ENCODE results near the gene GNB4.

The GNB4 gene

GRCh38 chr3:179460260-179460659 is 9.0 kb upstream of the GNB4 start:
- no peak overlapping the region for H3K4me3 ChIP-seq (ENCODE audit: low read length)
- DNase-seq (ENCODE audit: low read depth) = no peak
- no peak overlapping the region for H3K9ac ChIP-seq (ENCODE audit: low read length)

GRCh38 chr3:179455954-179456353 is 4.7 kb upstream of the GNB4 start:
- Histone ChIP-seq H3K36me3 (ENCODE audit: control insufficient read depth, insufficient read depth, low read length, severe bottlenecking) (no peaks in the 10 kb centered on the region), H3K27me3 (replicated peaks; ENCODE audit: control insufficient read depth, insufficient read depth, low read length) (no peaks in the 10 kb centered on the region), H3K9ac (ENCODE audit: low read length) (no peak overlapping the region), H3K4me3 (ENCODE audit: low read length) (no peak overlapping the region), H3K4me1 (ENCODE audit: control insufficient read depth, insufficient read depth, low read length) (no peaks in the 10 kb centered on the region), H3K9me3 (ENCODE audit: control insufficient read depth, low read length) (no peaks in the 10 kb centered on the region)
- DNase-seq (ENCODE audit: low read depth) = no peak

More at GRCh38 chr3:179460260-179460659, 9.0 kb upstream of the GNB4 start:
- H3K9me3 ChIP-seq (ENCODE audit: control insufficient read depth, low read length) = no peaks in the 10 kb centered on the region
- peaks cover 3% of the 10 kb centered on the region for H3K4me1 ChIP-seq (ENCODE audit: control insufficient read depth, insufficient read depth, low read length)
- H3K27me3 ChIP-seq (replicated peaks; ENCODE audit: control insufficient read depth, insufficient read depth, low read length) = no peaks in the 10 kb centered on the region
- no peaks in the 10 kb centered on the region for H3K36me3 ChIP-seq (ENCODE audit: control insufficient read depth, insufficient read depth, low read length, severe bottlenecking)

DNA sequence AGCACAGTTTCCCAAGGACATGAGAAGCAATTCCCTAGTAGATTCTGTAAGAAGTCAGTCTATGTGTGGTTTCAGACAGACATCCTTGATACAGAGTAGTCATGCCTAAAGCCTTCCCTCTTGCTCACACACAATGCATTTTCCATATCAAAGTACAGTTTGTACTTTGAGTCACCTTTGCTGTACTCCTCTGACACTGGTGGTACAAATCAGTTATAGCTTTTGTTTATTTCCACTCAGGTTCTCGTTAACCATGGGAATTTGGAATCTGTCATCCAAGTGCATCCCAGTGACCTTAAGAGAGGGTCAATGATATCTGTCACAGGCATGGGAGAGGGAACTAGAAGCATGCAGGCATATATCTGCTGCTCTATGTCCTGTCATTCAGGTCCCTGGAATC is 3.6 kb upstream of the GNB4 start:
- Histone ChIP-seq H3K9ac (ENCODE audit: low read length) (no peak overlapping the region), H3K9me3 (ENCODE audit: control insufficient read depth, low read length) (no peaks in the 10 kb centered on the region), H3K36me3 (ENCODE audit: control insufficient read depth, insufficient read depth, low read length, severe bottlenecking) (no peaks in the 10 kb centered on the region), H3K4me1 (ENCODE audit: control insufficient read depth, insufficient read depth, low read length) (no peaks in the 10 kb centered on the region), H3K4me3 (ENCODE audit: low read length) (no peak overlapping the region), H3K27me3 (replicated peaks; ENCODE audit: control insufficient read depth, insufficient read depth, low read length) (no peaks in the 10 kb centered on the region)
- DNase-seq (ENCODE audit: low read depth) = peak; percentile 20

GRCh38 chr3:179453967-179454366 is 2.7 kb upstream of the GNB4 start:
- no peak overlapping the region for H3K9ac ChIP-seq (ENCODE audit: low read length)
- no peaks in the 10 kb centered on the region for H3K27me3 ChIP-seq (replicated peaks; ENCODE audit: control insufficient read depth, insufficient read depth, low read length)
- peaks cover 8% of the 10 kb centered on the region for H3K4me1 ChIP-seq (ENCODE audit: control insufficient read depth, insufficient read depth, low read length)
- no peak for DNase-seq (ENCODE audit: low read depth)
- H3K9me3 ChIP-seq (ENCODE audit: control insufficient read depth, low read length) = no peaks in the 10 kb centered on the region
- no peak overlapping the region for H3K4me3 ChIP-seq (ENCODE audit: low read length)
- no peaks in the 10 kb centered on the region for H3K36me3 ChIP-seq (ENCODE audit: control insufficient read depth, insufficient read depth, low read length, severe bottlenecking)

- no peak overlapping the region for H3K9ac ChIP-seq (ENCODE audit: low read length)
- no peaks in the 10 kb centered on the region for H3K9me3 ChIP-seq (ENCODE audit: control insufficient read depth, low read length)
- no peaks in the 10 kb centered on the region for H3K36me3 ChIP-seq (ENCODE audit: control insufficient read depth, insufficient read depth, low read length, severe bottlenecking)
- no peaks in the 10 kb centered on the region for H3K27me3 ChIP-seq (replicated peaks; ENCODE audit: control insufficient read depth, insufficient read depth, low read length)
- H3K4me1 ChIP-seq (ENCODE audit: control insufficient read depth, insufficient read depth, low read length) = peaks cover 18% of the 10 kb centered on the region
- H3K4me3 ChIP-seq (ENCODE audit: low read length) = no peak overlapping the region
- DNase-seq (ENCODE audit: low read depth) = no peak
Observed at GRCh38 chr3:179452872-179453271, 1.6 kb upstream of the GNB4 start.

- Histone ChIP-seq H3K9ac (ENCODE audit: low read length) (peak overlapping the region; percentile 94), H3K4me3 (ENCODE audit: low read length) (peak overlapping the region; percentile 93), H3K27me3 (replicated peaks; ENCODE audit: control insufficient read depth, insufficient read depth, low read length) (no peaks in the 10 kb centered on the region), H3K9me3 (ENCODE audit: control insufficient read depth, low read length) (no peaks in the 10 kb centered on the region), H3K36me3 (ENCODE audit: control insufficient read depth, insufficient read depth, low read length, severe bottlenecking) (no peaks in the 10 kb centered on the region), H3K4me1 (ENCODE audit: control insufficient read depth, insufficient read depth, low read length) (peaks cover 24% of the 10 kb centered on the region)
- peak; percentile 84 for DNase-seq (ENCODE audit: low read depth)
Observed at GRCh38 chr3:179452176-179452564, 900 bp upstream of the GNB4 start.

- Histone ChIP-seq H3K4me1 (ENCODE audit: control insufficient read depth, insufficient read depth, low read length) (peaks cover 24% of the 10 kb centered on the region), H3K9ac (ENCODE audit: low read length) (peak overlapping the region; percentile 94), H3K36me3 (ENCODE audit: control insufficient read depth, insufficient read depth, low read length, severe bottlenecking) (no peaks in the 10 kb centered on the region), H3K27me3 (replicated peaks; ENCODE audit: control insufficient read depth, insufficient read depth, low read length) (no peaks in the 10 kb centered on the region), H3K9me3 (ENCODE audit: control insufficient read depth, low read length) (no peaks in the 10 kb centered on the region), H3K4me3 (ENCODE audit: low read length) (peak overlapping the region; percentile 93)
- DNase-seq (ENCODE audit: low read depth) = no peak
Observed at GRCh38 chr3:179450901-179451264, 387 bp downstream of the GNB4 start.

DNA sequence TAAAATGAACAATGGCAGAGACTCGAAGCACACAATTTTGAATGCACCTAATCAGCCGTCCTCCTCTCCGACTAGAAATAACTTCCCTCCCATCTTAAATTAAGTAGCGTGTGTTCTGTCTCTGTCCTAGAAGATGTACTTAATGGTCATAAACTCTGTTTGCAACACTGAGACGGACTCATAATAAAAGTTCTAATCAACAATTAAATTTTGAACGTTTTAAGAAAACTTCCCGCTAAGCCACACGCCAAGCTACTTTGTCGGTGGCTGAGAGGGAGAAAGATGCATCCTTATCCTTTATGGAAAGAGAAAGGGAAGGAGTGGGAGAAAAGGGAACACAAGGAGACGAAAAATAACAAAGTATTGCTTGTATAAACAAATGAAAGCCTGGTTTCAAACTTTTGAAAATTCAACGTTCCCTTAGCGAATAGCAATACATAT is 989 bp downstream of the GNB4 start:
- Histone ChIP-seq H3K36me3 (ENCODE audit: control insufficient read depth, insufficient read depth, low read length, severe bottlenecking) (no peaks in the 10 kb centered on the region), H3K4me3 (ENCODE audit: low read length) (peak overlapping the region; percentile 93), H3K27me3 (replicated peaks; ENCODE audit: control insufficient read depth, insufficient read depth, low read length) (no peaks in the 10 kb centered on the region), H3K9me3 (ENCODE audit: control insufficient read depth, low read length) (no peaks in the 10 kb centered on the region), H3K4me1 (ENCODE audit: control insufficient read depth, insufficient read depth, low read length) (peaks cover 24% of the 10 kb centered on the region), H3K9ac (ENCODE audit: low read length) (peak overlapping the region; percentile 94)
- peak; percentile 49 for DNase-seq (ENCODE audit: low read depth)

- Histone ChIP-seq H3K9ac (ENCODE audit: low read length) (peak overlapping the region; percentile 94), H3K27me3 (replicated peaks; ENCODE audit: control insufficient read depth, insufficient read depth, low read length) (no peaks in the 10 kb centered on the region), H3K9me3 (ENCODE audit: control insufficient read depth, low read length) (no peaks in the 10 kb centered on the region), H3K36me3 (ENCODE audit: control insufficient read depth, insufficient read depth, low read length, severe bottlenecking) (no peaks in the 10 kb centered on the region), H3K4me3 (ENCODE audit: low read length) (peak overlapping the region; percentile 93), H3K4me1 (ENCODE audit: control insufficient read depth, insufficient read depth, low read length) (peaks cover 24% of the 10 kb centered on the region)
- DNase-seq (ENCODE audit: low read depth) = peak; percentile 60
Observed at GRCh38 chr3:179449636-179450035, 1.6 kb downstream of the GNB4 start.

DNA sequence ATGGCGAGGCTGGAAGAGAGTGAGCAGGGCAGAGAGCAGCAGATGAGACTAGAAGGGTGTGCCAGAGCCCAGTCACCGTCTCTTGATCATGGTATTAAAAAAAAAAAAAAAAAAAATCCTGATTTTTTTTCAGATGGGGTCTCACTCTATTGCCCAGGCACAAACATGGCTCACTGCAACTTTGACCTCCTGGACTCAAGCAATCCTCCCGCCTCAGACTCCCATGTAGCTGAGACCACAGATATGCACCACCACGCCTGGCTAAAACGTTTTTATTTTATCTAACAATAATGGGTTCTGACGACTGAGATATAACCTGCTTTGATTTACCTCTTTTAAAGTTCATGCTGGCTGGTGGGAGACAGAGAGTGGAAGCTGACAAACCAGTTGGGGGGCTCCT is 4.0 kb downstream of the GNB4 start:
- H3K4me3 ChIP-seq (ENCODE audit: low read length) = no peak overlapping the region
- no peak overlapping the region for H3K9ac ChIP-seq (ENCODE audit: low read length)
- no peaks in the 10 kb centered on the region for H3K9me3 ChIP-seq (ENCODE audit: control insufficient read depth, low read length)
- no peak for DNase-seq (ENCODE audit: low read depth)
- H3K36me3 ChIP-seq (ENCODE audit: control insufficient read depth, insufficient read depth, low read length, severe bottlenecking) = no peaks in the 10 kb centered on the region
- H3K4me1 ChIP-seq (ENCODE audit: control insufficient read depth, insufficient read depth, low read length) = peaks cover 24% of the 10 kb centered on the region
- H3K27me3 ChIP-seq (replicated peaks; ENCODE audit: control insufficient read depth, insufficient read depth, low read length) = no peaks in the 10 kb centered on the region

- no peaks in the 10 kb centered on the region for H3K36me3 ChIP-seq (ENCODE audit: control insufficient read depth, insufficient read depth, low read length, severe bottlenecking)
- DNase-seq (ENCODE audit: low read depth) = peak; percentile 38
- H3K9me3 ChIP-seq (ENCODE audit: control insufficient read depth, low read length) = no peaks in the 10 kb centered on the region
- H3K4me3 ChIP-seq (ENCODE audit: low read length) = no peak overlapping the region
- peaks cover 24% of the 10 kb centered on the region for H3K4me1 ChIP-seq (ENCODE audit: control insufficient read depth, insufficient read depth, low read length)
- H3K9ac ChIP-seq (ENCODE audit: low read length) = no peak overlapping the region
- H3K27me3 ChIP-seq (replicated peaks; ENCODE audit: control insufficient read depth, insufficient read depth, low read length) = no peaks in the 10 kb centered on the region
Observed at GRCh38 chr3:179446501-179446900, 4.8 kb downstream of the GNB4 start.

DNA sequence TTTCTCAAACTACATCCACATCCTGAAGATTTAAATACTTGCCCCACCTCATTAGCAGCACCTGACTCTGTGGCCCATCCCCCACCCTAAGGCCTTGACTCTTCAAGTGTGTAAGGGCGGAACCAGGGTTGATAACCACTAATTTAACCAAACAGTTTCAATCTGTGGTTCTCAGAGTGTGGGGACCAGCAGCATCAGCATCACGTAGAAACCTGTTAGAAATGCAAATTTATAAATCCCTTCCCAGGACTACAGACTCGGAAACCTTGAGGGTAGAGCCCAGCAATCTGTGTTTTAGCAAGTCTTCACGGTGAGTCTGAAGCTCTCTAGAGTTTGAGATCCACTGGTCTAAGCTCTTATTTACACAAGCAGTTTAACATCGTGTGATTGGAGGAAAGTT is 12.4 kb downstream of the GNB4 start:
- peaks cover 2% of the 10 kb centered on the region for H3K4me1 ChIP-seq (ENCODE audit: control insufficient read depth, insufficient read depth, low read length)
- no peaks in the 10 kb centered on the region for H3K9me3 ChIP-seq (ENCODE audit: control insufficient read depth, low read length)
- H3K27me3 ChIP-seq (replicated peaks; ENCODE audit: control insufficient read depth, insufficient read depth, low read length) = no peaks in the 10 kb centered on the region
- H3K4me3 ChIP-seq (ENCODE audit: low read length) = no peak overlapping the region
- DNase-seq (ENCODE audit: low read depth) = no peak
- H3K9ac ChIP-seq (ENCODE audit: low read length) = no peak overlapping the region
- no peaks in the 10 kb centered on the region for H3K36me3 ChIP-seq (ENCODE audit: control insufficient read depth, insufficient read depth, low read length, severe bottlenecking)
